NCI-H128 (cell line): ENCODE results near the gene SIK2.

Source experiments
- DNase-seq: peaks from one replicate; lab custom pipeline; 2025; ENCODE audit not compliant: unreplicated experiment; lab: John Stamatoyannopoulos, UW

SIK2 gene

DNA sequence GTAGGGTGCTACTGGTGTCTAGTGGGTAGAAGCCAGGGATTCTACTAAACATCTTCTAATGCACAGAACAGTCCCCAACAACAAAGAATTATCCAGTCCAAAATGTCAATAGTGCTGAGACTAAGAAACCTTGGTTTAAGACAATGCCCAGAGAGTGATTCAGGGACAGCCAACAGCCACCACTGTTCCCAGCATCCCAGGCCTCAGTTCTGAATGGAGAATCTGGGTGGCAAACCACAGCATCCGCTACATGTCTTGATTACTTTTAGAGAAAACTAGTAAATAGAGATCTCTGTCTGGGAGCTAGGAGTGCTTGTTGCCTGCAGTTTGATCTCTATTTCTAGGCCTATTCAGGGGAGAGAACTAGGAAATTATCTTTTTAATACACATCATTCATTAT is 20.9 kb upstream of the SIK2 start:
- DNase-seq, result no peak

DNA sequence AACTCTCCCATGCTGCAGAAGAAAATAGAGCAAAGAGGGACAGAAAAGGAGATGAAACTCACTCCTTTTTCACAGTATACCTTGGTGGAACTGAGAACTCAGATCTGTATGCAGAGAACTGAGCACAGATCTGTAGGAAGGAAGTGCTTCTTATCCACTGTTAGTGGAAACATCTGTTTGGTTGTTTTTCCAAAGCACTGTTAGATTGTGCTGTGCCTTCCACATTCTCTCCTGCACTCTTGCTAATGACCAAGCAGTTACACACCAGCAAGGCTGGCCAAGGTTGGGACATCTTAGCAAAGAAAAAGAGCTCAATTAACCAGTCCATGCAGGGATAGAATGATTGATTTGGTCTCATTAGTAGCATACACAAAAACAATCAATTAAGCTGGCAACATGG is 20.1 kb upstream of the SIK2 start:
- no peak for DNase-seq

DNA sequence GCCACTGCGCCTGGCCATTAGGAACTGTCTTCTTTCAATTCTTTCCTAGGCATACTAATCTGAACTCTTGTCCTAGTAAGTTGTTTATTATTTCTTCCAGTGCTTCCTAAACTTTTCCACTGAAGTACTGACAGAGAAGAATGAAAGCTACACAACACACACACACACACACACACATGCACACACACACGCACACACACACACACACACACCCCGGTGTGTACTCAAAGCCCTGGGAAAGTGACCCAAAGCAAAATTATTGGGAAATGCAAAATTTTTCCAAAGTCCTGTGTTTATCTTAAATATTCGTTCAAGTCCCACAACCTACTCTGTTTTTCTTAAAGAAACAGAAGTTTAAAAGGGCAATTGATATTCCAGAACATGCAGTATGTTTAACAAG is 19.4 kb upstream of the SIK2 start:
- DNase-seq, result no peak

DNA sequence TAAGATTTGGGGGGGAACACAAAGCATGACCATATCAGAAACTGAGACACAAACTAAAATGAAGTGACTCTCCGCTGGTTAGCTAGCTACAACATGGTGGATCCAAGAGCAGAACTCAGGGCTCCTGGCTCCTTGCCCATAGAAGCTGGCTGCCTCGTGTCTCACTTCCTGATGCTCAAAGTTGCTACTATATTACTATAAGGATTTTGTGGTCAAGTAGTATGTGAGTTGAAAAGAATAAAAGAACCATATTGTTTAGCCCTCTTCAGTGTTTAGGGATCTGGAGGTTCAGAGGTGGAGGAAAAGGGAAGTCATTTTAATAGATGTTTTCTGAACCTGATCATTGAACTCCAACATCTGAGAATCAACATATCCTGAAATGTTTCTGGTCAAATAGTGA is 16.9 kb upstream of the SIK2 start:
- no peak for DNase-seq

DNA sequence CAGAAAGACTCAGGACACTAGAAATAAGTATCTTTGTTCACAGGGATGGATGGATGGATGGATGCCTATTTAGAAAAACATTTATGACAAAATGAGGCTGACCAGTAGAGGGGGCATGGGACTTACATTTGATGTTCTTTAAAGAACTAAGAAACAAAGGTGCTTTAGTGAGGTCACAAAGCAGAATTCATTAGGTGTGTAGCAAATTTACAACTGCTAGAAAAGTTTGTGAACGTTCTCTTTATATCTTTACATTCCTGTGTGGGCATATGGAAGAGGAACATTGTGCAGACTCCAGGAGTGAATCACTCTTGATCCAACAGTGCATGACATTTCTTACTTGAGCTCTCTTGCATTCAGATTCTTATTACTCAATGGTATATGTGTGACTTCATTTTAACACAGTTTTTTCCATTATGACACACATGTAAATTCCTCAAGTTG is 15.8 kb upstream of the SIK2 start:
- DNase-seq, result no peak

DNA sequence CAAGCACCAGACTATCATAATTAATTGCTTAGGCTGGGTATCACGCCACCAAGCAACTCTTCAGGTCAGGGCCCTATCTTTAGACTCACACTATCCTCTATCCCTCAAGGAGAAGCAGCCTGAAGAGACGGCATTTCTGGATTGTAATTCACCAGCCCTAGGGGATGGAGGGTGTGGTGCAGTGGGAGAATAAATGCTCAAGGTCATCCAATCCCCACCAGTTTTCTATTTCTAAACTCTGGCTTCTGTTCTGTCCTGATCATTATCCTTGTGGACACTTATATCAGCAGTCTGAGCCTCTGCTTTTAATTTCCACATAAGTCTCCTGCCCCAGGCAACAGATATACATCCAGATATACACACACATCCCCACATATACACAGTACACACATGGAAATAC is 13.1 kb upstream of the SIK2 start:
- no peak for DNase-seq

DNA sequence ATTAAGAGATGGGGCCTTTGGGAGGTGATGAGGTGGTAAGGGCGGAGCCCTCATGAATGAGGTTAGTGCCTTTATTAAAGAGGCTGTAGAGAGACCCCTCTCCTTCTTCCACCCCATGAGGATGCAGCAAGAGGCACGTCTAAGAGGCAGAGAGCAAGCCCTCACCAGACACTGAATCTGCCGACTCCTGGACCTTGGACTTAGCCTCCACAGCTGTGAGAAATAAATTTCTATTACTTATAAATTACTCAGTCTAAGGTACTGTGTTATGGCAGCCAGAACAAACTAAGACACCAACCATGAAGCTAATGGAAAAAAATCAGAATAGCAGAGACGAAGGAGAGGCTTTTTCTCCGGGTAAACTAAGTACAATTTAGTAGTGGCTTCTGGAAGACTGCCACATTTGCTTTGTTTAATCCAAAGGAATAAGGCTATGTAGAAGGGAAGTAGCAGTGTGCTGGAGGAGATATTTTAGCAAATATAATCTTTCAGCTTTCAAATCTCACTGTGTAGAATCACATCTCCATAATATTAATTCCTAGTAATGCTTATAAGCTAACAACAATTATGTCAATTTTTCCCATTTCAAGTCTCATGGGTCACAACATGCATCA is 12.3 kb upstream of the SIK2 start:
- no peak for DNase-seq

DNA sequence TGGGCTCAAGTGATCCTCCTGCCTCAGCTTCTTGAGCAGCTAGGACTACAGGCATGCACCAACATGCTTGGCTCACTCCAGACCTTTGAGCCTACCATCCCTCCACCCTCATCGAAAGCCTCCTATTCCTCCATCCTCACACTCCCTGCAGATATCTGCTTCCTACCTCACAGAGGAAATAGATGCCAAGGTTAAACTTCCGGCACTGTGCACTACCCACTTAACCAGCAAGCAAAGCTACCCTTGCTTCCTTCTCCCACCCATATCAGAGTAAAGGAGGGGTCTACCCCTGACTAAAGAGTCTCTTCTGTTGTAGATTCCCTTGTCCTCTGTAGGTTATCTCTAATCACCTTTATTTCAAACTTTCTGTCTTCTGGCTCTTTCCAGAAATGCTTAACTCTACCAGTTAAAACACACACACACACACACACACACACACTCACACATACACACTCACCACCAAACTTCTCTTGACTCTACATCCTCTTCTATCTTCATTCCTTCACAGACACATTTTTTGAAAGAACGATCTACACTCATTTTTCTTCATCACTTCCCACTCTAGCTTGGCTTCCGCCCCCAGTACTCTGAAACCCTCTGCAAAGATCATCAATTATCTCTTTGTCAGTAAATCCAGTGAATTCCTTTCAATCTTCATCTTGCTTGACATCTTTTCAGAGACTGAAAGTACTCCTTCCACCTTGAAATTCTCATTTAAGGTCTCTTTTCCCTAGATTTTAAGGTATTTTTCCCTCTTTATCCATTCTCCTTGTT is 10.9 kb upstream of the SIK2 start:
- DNase-seq, result no peak

DNA sequence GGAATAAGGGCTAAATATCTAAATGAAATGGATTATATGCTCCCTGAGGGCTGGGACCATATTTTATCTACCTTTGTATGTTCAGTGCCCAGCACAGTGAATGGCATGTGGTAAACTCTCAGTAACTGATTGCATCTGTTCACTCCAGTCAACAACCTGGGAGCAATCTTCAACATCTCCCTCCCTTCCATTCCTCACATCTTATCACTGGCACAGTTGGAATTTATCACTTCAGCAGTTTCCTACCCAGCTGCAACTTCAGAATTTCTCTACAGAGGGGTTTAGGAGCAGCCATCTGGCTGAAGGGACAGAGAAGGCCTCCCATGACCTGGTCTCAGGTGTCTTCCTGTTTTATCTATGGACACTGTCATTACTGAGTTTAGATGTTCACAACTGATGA is 9.8 kb upstream of the SIK2 start:
- DNase-seq, result no peak

DNA sequence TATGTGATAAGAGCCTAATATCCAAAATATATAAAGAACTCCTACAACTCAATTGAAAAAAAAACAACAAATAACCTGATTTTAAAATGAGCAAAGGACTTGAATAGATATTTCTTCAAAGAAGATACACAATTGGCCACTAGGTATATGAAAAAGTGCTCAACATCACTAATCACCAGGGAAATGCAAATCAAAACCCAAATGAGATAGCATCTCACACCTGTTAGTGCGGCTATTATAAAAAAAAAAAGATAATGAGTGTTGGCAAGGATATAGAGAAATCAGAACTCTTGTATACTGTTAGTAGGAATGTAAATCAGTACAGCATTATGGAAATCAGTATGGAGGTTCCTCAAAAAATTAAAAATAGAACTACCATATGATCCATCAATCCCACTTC is 5.9 kb upstream of the SIK2 start:
- no peak for DNase-seq

DNA sequence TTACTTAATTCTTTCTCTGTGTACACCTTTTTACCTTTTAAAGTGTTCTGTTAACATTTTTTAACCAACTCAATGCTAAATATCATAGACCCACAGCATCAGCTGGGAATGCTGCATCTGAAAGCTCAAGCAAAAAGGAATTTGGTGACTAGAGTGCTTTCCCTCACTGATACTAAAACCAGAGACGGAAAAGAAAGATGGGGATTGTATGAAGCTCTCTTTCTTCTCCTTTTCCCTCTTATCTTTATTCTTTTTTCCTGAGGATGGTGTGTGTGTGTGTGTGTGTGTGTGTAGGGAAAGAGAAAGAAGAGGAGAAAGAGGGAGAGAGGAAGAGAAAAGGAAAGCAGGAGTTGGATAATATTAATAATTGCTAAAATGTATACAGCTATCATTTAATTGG is 4.1 kb upstream of the SIK2 start:
- no peak for DNase-seq

DNA sequence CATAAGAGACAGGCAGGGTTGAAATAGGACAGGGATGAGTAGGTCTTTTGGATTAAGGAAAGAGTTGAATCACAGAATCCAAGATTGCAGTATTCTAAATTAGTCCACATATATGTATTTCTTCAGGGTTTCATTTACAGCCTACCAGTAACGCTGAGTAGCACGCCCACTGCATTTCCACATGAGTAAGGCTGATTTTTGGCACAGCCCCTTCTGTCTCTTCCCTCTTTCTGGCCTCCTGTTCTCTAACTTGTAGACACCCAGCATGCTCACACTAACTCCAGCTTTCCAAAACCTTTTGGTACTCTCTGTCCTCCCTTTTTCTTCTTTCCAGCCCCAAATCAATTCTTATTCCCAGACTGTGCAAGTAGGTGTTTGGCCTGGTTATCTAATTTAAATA is 3.7 kb upstream of the SIK2 start:
- DNase-seq, result no peak

DNA sequence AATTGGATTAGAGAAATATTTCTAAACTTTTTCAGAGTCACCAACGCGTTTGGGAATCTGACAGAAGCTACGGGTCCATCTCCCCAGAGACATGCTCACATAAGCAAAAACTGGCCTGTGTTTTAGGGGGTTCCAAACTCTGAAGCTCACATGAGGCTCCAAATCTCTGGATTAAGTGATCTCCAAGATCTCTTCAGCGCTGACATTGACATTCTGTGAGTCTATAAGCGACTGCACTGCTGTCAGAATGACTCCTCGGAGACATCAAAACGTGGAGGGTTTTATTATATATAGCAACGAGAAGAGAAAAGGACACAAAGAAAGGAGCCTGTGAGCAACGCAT is 642 bp upstream of the SIK2 start:
- DNase-seq, result no peak

DNA sequence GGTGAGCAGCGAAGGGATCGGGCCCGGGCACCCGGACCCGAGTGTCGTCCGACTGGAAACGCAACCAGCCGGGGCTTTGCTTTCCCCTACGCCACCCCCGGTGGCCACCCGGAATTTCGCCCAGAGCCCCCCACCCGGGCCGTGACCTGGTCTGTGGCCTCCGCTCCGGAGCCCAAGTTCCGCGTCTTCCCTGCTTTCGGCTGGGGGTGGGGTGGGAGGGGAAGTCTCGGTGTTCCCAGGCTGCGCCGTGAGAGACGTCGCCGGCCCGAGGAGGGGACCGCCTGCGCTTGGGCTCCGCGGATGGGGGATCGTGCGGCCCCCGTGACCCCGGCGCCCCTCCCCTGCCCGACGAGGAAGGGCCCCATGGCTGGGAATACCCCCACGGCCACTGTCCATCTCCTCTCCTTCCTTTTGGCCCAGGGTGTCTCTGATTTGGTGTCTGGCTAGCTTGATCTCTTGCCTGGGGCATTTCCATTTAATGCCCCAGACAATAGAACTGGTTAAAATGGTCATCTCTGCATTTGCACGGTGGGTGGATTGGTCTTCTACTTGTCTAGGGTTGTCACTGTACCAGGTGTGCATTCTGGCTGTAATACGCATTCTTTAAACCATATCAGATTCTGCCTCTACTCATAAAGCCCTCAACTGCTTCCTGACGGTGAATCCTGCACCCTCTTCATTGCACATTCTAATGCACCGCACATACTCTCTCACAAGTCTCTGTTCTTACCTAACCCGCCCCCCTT is 789 bp downstream of the SIK2 start:
- DNase-seq, result no peak

DNA sequence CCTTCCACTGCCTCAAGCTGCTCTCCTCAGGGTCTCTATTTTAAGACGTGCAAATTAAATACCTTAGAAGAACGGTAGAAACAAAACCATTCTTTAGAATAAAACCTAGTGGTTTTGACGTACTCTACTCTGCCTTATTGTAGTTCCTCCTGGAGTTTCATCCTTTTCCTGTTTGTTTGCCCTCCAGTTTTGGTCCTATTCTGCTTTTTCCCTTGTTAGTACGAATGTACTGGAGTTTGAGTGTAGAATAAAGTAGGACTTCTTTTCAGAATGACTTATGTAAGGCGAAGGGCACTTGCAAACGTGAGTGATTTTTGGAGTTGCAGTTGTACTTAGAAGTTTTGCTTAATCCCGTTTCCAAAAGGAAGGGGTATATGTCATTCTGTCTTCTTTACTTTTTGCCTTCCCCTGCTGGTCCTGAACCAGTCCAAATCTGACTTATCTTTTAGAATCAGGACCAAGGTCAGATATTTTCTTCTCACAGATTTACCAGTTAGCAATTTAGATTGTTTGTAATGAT is 1.4 kb downstream of the SIK2 start:
- no peak for DNase-seq

DNA sequence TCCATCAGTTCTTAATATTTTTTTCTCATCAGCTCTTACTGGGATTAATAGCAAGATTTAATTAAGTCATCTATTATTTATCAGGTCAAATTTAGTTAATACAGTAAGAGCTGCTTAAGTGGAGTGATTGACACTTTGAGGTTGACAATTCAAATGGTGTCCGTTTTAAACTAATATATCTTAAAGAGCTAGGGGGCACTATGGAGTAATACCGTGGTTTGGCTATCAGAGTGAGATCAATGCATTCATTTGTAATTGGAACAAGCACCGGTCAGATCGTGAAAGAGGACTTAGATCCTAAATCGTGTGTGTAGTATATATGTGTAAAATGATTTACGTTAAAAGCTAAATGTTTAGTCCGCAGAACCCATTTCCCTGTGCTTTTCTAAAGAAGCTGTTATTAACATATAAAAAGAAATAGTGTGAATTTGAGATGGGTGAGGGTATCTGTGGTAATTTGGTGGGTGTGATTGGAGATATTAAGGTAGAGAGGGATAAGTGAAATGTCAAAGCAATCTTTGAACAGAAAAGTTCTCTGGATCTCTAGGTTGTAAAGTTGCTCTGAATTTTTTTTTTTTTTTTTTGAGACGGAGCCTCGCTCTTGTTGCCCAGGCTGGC is 2.3 kb downstream of the SIK2 start:
- DNase-seq, result no peak

DNA sequence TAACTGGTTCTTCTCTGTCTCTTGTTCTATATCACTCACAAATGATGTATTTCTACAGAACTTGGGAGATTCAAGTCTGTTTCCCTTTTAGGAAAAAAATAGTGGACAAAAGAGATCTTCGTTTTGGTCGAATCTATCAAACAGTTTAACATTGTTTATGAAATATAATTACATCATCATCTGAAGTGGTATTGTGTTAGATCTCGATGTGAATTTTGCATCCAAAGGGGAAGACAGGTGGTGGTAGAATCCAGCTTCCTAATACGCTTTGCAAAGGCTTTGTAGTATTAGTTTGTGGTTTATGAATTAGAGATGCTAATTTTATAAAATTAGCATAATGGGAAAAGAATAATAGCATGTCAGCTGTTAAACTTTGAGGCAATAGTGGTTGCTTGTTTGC is 3.4 kb downstream of the SIK2 start:
- DNase-seq, result no peak

DNA sequence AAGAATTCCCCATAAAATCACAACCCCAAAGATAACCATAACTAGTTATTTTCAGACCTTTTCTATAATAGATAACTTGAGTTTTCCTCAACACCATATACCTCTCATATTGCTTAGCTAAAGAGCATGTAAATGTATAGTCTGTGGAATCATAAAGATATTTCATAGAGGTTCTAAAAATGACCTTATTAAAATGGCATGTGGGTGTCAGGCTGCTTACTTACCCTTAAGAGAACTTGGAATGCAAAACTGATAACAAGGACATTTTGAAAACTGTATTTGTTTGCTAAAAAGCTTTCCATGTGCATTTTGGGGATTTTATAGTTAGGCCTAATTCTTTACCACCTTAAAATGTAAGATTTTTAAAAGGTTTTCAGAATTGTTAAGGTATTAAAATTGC is 4.7 kb downstream of the SIK2 start:
- no peak for DNase-seq

DNA sequence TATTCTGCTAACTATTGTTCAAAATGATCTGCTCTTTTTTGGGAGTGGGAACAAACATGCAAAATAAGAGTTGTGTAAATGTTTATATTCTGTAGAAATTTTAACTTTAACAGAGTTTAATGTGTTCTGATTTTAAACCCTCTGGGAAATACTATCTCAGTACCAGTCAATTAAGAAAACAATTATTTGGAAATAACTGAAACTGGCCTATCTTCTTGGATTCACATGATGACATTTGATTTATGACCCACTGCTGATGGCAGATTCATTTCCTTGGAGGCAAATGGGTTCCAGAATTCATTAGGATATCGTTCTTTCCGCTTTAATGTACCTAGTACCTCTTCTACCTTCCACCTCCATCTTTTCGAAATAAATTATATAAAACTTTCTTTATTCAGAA is 5.5 kb downstream of the SIK2 start:
- DNase-seq, result no peak

DNA sequence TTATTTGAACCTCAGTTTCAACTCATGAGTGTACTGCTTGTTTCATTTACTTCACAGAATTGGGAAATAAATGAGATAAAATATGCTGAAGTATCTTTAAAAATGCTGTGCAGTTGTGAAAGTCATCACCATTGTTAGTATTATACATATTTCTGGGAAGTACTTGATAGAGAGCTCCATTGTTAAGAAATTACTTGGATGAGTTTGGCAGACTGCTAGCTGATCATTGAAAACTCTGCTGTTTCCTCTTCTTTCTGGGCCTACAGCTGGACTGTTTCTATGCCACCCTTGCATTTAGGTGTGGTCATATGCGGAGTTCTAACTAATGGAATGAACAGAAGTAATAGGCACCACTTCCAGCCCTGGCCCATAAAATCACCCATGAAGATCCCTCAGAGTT is 10.0 kb downstream of the SIK2 start:
- DNase-seq, result no peak

DNA sequence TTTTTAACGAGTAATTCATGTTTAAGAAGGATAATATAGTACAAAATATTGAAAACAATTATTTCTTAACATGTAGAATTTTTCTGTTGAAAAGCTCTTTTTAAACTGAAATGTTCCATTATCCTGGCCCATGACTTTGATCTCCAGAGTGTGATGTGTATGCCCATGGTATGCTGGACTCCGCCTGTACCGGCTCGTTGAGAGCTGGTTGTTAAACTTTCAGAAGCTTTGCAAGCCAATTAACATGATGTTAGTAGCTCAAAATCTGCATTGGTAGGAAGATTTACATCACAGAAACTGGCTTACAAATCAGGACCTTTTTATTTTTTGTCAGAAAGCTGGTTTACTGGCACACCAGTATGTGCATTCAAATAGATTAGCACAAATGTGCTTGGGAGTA is 15.0 kb downstream of the SIK2 start:
- no peak for DNase-seq

DNA sequence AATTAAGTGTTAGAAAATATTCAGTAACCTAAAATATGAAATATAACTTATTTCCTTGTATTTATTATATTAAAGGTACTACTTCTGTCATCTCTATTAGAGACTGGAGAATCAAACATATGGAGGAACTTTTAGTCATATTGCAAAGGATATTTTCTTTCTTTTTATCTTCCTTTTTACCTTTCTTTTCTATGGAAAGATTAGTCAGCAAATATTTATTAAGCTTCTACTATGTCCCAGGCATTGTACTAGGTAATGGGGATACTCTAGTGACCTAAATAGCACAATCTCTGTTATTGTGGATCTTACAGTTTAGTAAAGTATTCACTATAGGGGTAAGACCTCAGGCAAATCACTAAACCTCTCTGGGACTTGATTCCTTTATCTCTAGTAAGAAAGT is 18.3 kb downstream of the SIK2 start:
- no peak for DNase-seq
